ENCODE results near the gene ABR. TPM values are rescaled to one million over a fixed set of nuclear protein-coding genes. Genes with fewer than 3 reads are reported as not detected.

ABR gene
- total and polyA plus RNA-seq, 4 donors = 41.8 to 172 (median 120) TPM

- Histone ChIP-seq H3K36me3 (ENCODE audit: control insufficient read depth in 1 of 2, insufficient read depth in 2 of 2, low read length in 1 of 2) (no peaks in the 10 kb centered on the region), H3K4me1 (ENCODE audit: control insufficient read depth in 1 of 2, insufficient read depth in 2 of 2, low read length in 2 of 2) (no peaks in the 10 kb centered on the region), H3K4me3 (ENCODE audit: low read length in 2 of 2) (peak overlapping the region; percentile 39 to 43), H3K27ac (ENCODE audit: low read depth in 1 of 2, low read length in 2 of 2) (peak overlapping the region; percentile 37 to 85), H3K27me3 (ENCODE audit: control insufficient read depth in 1 of 2, insufficient read depth in 2 of 2, low read length in 1 of 2) (no peaks in the 10 kb centered on the region), H3K9me3 (ENCODE audit: control insufficient read depth, low read length) (no peaks in the 10 kb centered on the region)
- intact Hi-C loops (cut with DNase I) = loop anchor here in 1 of 2 donors (2.0 kb wide), 1 partner anchor 16 kb away; no protein-coding TSS in a partner anchor
- ATAC-seq (ENCODE audit: low FRiP score) (peak; percentile 42), DNase-seq (no peak)
- 7 to 8% methylated on average over 42 to 45 of the region's 45 CpGs for WGBS, 2 donors
Measured at GRCh38 chr17:1030684-1031532, 148.9 kb downstream of the ABR start.

GRCh38 chr17:1029922-1030644 is 149.7 kb downstream of the ABR start:
- no peaks in the 10 kb centered on the region for H3K27me3 ChIP-seq (ENCODE audit: control insufficient read depth in 1 of 2, insufficient read depth in 2 of 2, low read length in 1 of 2)
- no peaks in the 10 kb centered on the region for H3K9me3 ChIP-seq (ENCODE audit: control insufficient read depth, low read length)
- DNase-seq = no peak
- intact Hi-C loops (cut with DNase I) = loop anchor here in 1 of 2 donors (2.0 kb wide), 1 partner anchor 17 kb away; no protein-coding TSS in a partner anchor
- peak; percentile 28 for ATAC-seq (ENCODE audit: low FRiP score)
- H3K36me3 ChIP-seq (ENCODE audit: control insufficient read depth in 1 of 2, insufficient read depth in 2 of 2, low read length in 1 of 2) = no peaks in the 10 kb centered on the region
- H3K4me3 ChIP-seq (ENCODE audit: low read length in 2 of 2) = no peak overlapping the region
- no peaks in the 10 kb centered on the region for H3K4me1 ChIP-seq (ENCODE audit: control insufficient read depth in 1 of 2, insufficient read depth in 2 of 2, low read length in 2 of 2)
- H3K27ac ChIP-seq (ENCODE audit: low read depth in 1 of 2, low read length in 2 of 2) = peak overlapping the region; percentile 8 to 85
- WGBS, 2 donors = 6 to 11% methylated on average over 20 of the region's 20 CpGs

DNA sequence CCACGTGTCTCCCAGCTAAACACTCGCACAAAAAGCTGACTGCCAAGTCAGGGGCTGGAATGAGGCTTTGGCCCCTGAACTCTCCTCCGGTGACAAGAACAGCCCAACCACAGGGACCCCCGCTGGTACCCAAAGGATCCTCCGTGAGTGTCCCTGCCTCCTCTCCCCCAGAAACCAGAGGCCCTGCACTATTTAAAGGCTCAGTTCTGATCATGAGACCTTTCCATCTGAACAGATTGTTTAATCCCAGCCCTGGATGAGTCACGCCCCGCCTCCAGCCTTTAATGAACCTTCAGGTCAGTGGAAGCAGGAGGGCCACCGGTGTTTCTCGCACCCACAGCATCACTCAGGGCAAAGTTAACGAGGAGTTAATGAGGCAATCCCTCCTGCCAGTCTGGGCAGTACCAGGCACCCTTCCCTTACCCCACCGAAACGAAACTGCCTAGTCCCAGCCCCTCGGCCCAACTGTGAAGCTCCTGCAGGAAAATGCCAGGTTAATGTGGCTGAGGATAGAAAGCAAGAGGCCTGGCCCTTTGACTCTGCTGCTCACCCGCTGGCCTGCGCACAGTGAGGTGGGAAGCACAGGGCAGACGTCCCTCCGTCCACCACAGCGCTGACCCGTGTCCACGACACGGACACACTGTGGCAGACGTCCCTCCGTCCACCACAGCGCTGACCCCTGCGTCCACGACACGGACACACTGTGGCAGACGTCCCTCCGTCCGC is 150.4 kb downstream of the ABR start:
- H3K36me3 ChIP-seq (ENCODE audit: control insufficient read depth in 1 of 2, insufficient read depth in 2 of 2, low read length in 1 of 2) = no peaks in the 10 kb centered on the region
- H3K27me3 ChIP-seq (ENCODE audit: control insufficient read depth in 1 of 2, insufficient read depth in 2 of 2, low read length in 1 of 2) = no peaks in the 10 kb centered on the region
- H3K27ac ChIP-seq (ENCODE audit: low read depth in 1 of 2, low read length in 2 of 2) = peak overlapping the region; percentile 8 to 85
- H3K4me3 ChIP-seq (ENCODE audit: low read length in 2 of 2) = no peak overlapping the region
- ATAC-seq (ENCODE audit: low FRiP score) = peak; percentile 33
- H3K9me3 ChIP-seq (ENCODE audit: control insufficient read depth, low read length) = no peaks in the 10 kb centered on the region
- 13 to 24% methylated on average over 30 of the region's 30 CpGs for WGBS, 2 donors
- peak; percentile 76 to 91 for DNase-seq
- no peaks in the 10 kb centered on the region for H3K4me1 ChIP-seq (ENCODE audit: control insufficient read depth in 1 of 2, insufficient read depth in 2 of 2, low read length in 2 of 2)
- intact Hi-C loops (cut with DNase I) = no loop called here

- no peaks in the 10 kb centered on the region for H3K27me3 ChIP-seq (ENCODE audit: control insufficient read depth in 1 of 2, insufficient read depth in 2 of 2, low read length in 1 of 2)
- no peaks in the 10 kb centered on the region for H3K4me1 ChIP-seq (ENCODE audit: control insufficient read depth in 1 of 2, insufficient read depth in 2 of 2, low read length in 2 of 2)
- no peaks in the 10 kb centered on the region for H3K36me3 ChIP-seq (ENCODE audit: control insufficient read depth in 1 of 2, insufficient read depth in 2 of 2, low read length in 1 of 2)
- H3K4me3 ChIP-seq (ENCODE audit: low read length in 2 of 2) = no peak overlapping the region
- DNase-seq (no peak), ATAC-seq (ENCODE audit: low FRiP score) (no peak)
- 9 to 15% methylated on average over 9 of the region's 9 CpGs for WGBS, 2 donors
- intact Hi-C loops (cut with DNase I) = no loop called here
- H3K9me3 ChIP-seq (ENCODE audit: control insufficient read depth, low read length) = no peaks in the 10 kb centered on the region
- H3K27ac ChIP-seq (ENCODE audit: low read depth in 1 of 2, low read length in 2 of 2) = no peak overlapping the region
Measured at GRCh38 chr17:1027044-1027443, 152.7 kb downstream of the ABR start.

DNA sequence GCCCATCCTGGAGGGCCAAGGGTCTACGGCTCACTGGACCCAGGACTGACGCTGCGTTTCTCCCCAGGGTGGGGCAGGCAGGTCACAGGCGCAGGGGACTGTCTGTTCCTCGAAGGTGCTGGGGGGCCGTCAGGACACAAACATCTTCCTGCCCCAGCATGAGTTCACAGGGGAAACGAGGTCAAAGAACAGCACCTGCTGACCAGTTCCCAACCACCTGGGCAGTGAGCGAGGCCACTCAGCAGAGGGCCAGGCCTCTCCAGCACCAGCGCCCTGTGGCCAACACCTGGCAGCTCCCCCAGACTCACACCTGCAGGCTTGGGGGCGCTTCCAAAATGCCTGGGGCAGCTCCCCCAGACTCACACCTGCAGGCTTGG is 153.2 kb downstream of the ABR start:
- 83 to 85% methylated on average over 10 of the region's 10 CpGs for WGBS, 2 donors
- no peak overlapping the region for H3K27ac ChIP-seq (ENCODE audit: low read depth in 1 of 2, low read length in 2 of 2)
- no peaks in the 10 kb centered on the region for H3K9me3 ChIP-seq (ENCODE audit: control insufficient read depth, low read length)
- ATAC-seq (ENCODE audit: low FRiP score) = no peak
- DNase-seq = no peak
- no peak overlapping the region for H3K4me3 ChIP-seq (ENCODE audit: low read length in 2 of 2)
- intact Hi-C loops (cut with DNase I) = no loop called here
- no peaks in the 10 kb centered on the region for H3K27me3 ChIP-seq (ENCODE audit: control insufficient read depth in 1 of 2, insufficient read depth in 2 of 2, low read length in 1 of 2)
- no peaks in the 10 kb centered on the region for H3K4me1 ChIP-seq (ENCODE audit: control insufficient read depth in 1 of 2, insufficient read depth in 2 of 2, low read length in 2 of 2)
- H3K36me3 ChIP-seq (ENCODE audit: control insufficient read depth in 1 of 2, insufficient read depth in 2 of 2, low read length in 1 of 2) = no peaks in the 10 kb centered on the region

GRCh38 chr17:1025733-1026598 is 153.8 kb downstream of the ABR start:
- intact Hi-C loops (cut with DNase I) = no loop called here
- Histone ChIP-seq H3K4me1 (ENCODE audit: control insufficient read depth in 1 of 2, insufficient read depth in 2 of 2, low read length in 2 of 2) (no peaks in the 10 kb centered on the region), H3K27ac (ENCODE audit: low read depth in 1 of 2, low read length in 2 of 2) (no peak overlapping the region), H3K9me3 (ENCODE audit: control insufficient read depth, low read length) (no peaks in the 10 kb centered on the region), H3K4me3 (ENCODE audit: low read length in 2 of 2) (no peak overlapping the region), H3K27me3 (ENCODE audit: control insufficient read depth in 1 of 2, insufficient read depth in 2 of 2, low read length in 1 of 2) (no peaks in the 10 kb centered on the region), H3K36me3 (ENCODE audit: control insufficient read depth in 1 of 2, insufficient read depth in 2 of 2, low read length in 1 of 2) (no peaks in the 10 kb centered on the region)
- ATAC-seq (ENCODE audit: low FRiP score) (no peak), DNase-seq (no peak)
- 80 to 83% methylated on average over 30 of the region's 30 CpGs for WGBS, 2 donors

- WGBS, 2 donors = 85 to 92% methylated on average over 27 of the region's 27 CpGs
- ATAC-seq (ENCODE audit: low FRiP score) (no peak), DNase-seq (no peak)
- intact Hi-C loops (cut with DNase I) = no loop called here
- Histone ChIP-seq H3K4me3 (ENCODE audit: low read length in 2 of 2) (no peak overlapping the region), H3K9me3 (ENCODE audit: control insufficient read depth, low read length) (no peaks in the 10 kb centered on the region), H3K4me1 (ENCODE audit: control insufficient read depth in 1 of 2, insufficient read depth in 2 of 2, low read length in 2 of 2) (no peaks in the 10 kb centered on the region), H3K27ac (ENCODE audit: low read depth in 1 of 2, low read length in 2 of 2) (no peak overlapping the region), H3K27me3 (ENCODE audit: control insufficient read depth in 1 of 2, insufficient read depth in 2 of 2, low read length in 1 of 2) (no peaks in the 10 kb centered on the region), H3K36me3 (ENCODE audit: control insufficient read depth in 1 of 2, insufficient read depth in 2 of 2, low read length in 1 of 2) (no peaks in the 10 kb centered on the region)
Measured at GRCh38 chr17:1024076-1024475, 155.7 kb downstream of the ABR start.
